Endothelial cell of umbilical vein (primary cell): ENCODE data around the gene CD19. TPM values are rescaled to one million over a fixed set of nuclear protein-coding genes. Genes with fewer than 3 reads are reported as not detected.

Experiments used
- BruUV-seq: library from RNA; stranded (reverse); fragments of 400-500 nt; replicated peaks from 2 replicates; lab custom pipeline; 2021; lab: Mats Ljungman, UMichigan
- CTCF ChIA-PET: fragments of 300-600, 350-600 bp; sonication (Branson Sonifier 250); formaldehyde crosslinking; loops from one replicate; lab custom pipeline; 2021; ENCODE audit warnings: antibody characterized with exemption, inconsistent platforms; lab: Charles Lee
- POLR2A ChIA-PET: fragments of 300-600, 350-600 bp; sonication (Branson Sonifier 250); formaldehyde crosslinking; loops from one replicate; lab custom pipeline; 2021; ENCODE audit warnings: antibody characterized with exemption, inconsistent platforms; lab: Charles Lee
- DNase-seq: peaks from one replicate; pipeline ENCODE4 v3.0.0-alpha.2; 2011; ENCODE audit warnings: low read depth, low spot score
- FAIRE-seq: peaks from 2 replicates; lab custom pipeline; 2011; peaks lifted over from hg19 to GRCh38; lab: Jason Lieb, UNC
- H2AFZ ChIP-seq: 2 replicates; pipeline ENCODE4 v1.6.0; 2012; ENCODE audit warnings: low read depth, low read length, control low read depth, inconsistent platforms
- H3K27ac ChIP-seq: 2 replicates; pipeline ENCODE4 v1.5.1; 2011; ENCODE audit warnings: low read depth, mild to moderate bottlenecking, control low read depth, low read length, moderate library complexity; ENCODE audit not compliant: insufficient read depth
- H3K27me3 ChIP-seq, 2 experiments: 2 replicates each; pipeline versions ENCODE4 v1.6.0 to v1.6.1; 2011; ENCODE audit warnings: low read length in 2 of 2, mixed read lengths in 1 of 2; ENCODE audit not compliant: control insufficient read depth in 2 of 2, insufficient read depth in 2 of 2
- H3K36me3 ChIP-seq, 2 experiments: 2 replicates in 1 of 2; 3 replicates in 1 of 2; pipeline ENCODE4 v1.5.1; 2011; ENCODE audit warnings: low read length in 2 of 2, mild to moderate bottlenecking in 1 of 2, moderate library complexity in 1 of 2; ENCODE audit not compliant: control insufficient read depth in 2 of 2, insufficient read depth in 2 of 2; ENCODE audit errors: extremely low read depth in 1 of 2
- H3K4me1 ChIP-seq: 3 replicates; pipeline ENCODE4 v1.5.1; 2011; ENCODE audit warnings: mild to moderate bottlenecking, low read length; ENCODE audit not compliant: control insufficient read depth, insufficient read depth; ENCODE audit errors: extremely low read depth
- H3K4me2 ChIP-seq: 2 replicates; pipeline ENCODE4 v1.6.1; 2011; ENCODE audit warnings: low read length, control low read depth, mixed read lengths; ENCODE audit not compliant: insufficient read depth
- H3K4me3 ChIP-seq, 3 experiments: fragments of 200-600 bp in 1 of 3; sonication (generic), shearing (Covaris generic) in 1 of 3; replicated peaks in 1 of 3; 2 replicates each; pipeline ENCODE4 v1.5.1; 2011 to 2016; ENCODE audit warnings: control low read depth in 3 of 3, low read length in 3 of 3, mild to moderate bottlenecking in 2 of 3, inconsistent platforms in 1 of 3, low read depth in 1 of 3, moderate library complexity in 1 of 3; ENCODE audit not compliant: insufficient read depth in 1 of 3
- H3K79me2 ChIP-seq: 2 replicates; pipeline ENCODE4 v1.6.0; 2012; ENCODE audit warnings: low read length, inconsistent platforms; ENCODE audit not compliant: control insufficient read depth, insufficient read depth
- H3K9ac ChIP-seq: replicated peaks from 2 replicates; pipeline ENCODE3; 2011; ENCODE audit warnings: low read length, control low read depth; ENCODE audit not compliant: insufficient read depth; ENCODE audit errors: extremely low read depth
- H3K9me1 ChIP-seq: replicated peaks from 3 replicates; pipeline ENCODE4 v1.6.0; 2011; ENCODE audit warnings: mild to moderate bottlenecking, low read length; ENCODE audit not compliant: control insufficient read depth, insufficient read depth; ENCODE audit errors: extremely low read depth
- H3K9me3 ChIP-seq: replicated peaks from 2 replicates; pipeline ENCODE4 v1.5.1; 2012; ENCODE audit warnings: low read length, inconsistent platforms; ENCODE audit not compliant: control insufficient read depth, insufficient read depth
- H4K20me1 ChIP-seq: replicated peaks from 2 replicates; pipeline ENCODE3; 2011; ENCODE audit warnings: mild to moderate bottlenecking, low read length; ENCODE audit not compliant: control insufficient read depth, insufficient read depth; ENCODE audit errors: extremely low read depth
- CTCF ChIP-seq, 2 donors: IDR thresholded peaks; 1 replicate in 1 of 2; 2 replicates in 1 of 2; pipeline ENCODE4 v1.5.1; 2011; ENCODE audit warnings: low read length in 2 of 2, mild to moderate bottlenecking in 2 of 2, moderate library complexity in 2 of 2, control low read depth in 1 of 2, inconsistent platforms in 1 of 2, low read depth in 1 of 2; ENCODE audit not compliant: insufficient read depth in 1 of 2; ENCODE audit errors: extremely low read depth in 1 of 2
- FOS ChIP-seq: IDR thresholded peaks from 2 replicates; pipeline ENCODE4 v1.6.1; 2011; ENCODE audit warnings: mild to moderate bottlenecking, low read length, moderate library complexity, borderline replicate concordance; ENCODE audit not compliant: insufficient read depth
- GATA2 ChIP-seq: IDR thresholded peaks from 2 replicates; pipeline ENCODE4 v1.7.0; 2011; ENCODE audit warnings: low read depth, mild to moderate bottlenecking, moderate library complexity, mixed read lengths, low read length; ENCODE audit not compliant: insufficient read length, insufficient read depth
- JUN ChIP-seq: IDR thresholded peaks from 2 replicates; pipeline ENCODE4 v1.6.1; 2011; ENCODE audit warnings: borderline replicate concordance, low read depth; ENCODE audit not compliant: insufficient read length, insufficient read depth
- MAX ChIP-seq: IDR thresholded peaks from 2 replicates; pipeline ENCODE4 v1.6.1; 2011; ENCODE audit not compliant: insufficient read depth, insufficient read length
- MYC ChIP-seq: IDR thresholded peaks from one replicate; pipeline ENCODE4 v1.6.1; 2011; ENCODE audit warnings: mild to moderate bottlenecking, low read depth, low read length
- POLR2A ChIP-seq: IDR thresholded peaks from 2 replicates; pipeline ENCODE4 v1.6.1; 2012; ENCODE audit warnings: low read depth, mild to moderate bottlenecking, control low read depth, low read length
- POLR2AphosphoS5 ChIP-seq: IDR thresholded peaks from 2 replicates; pipeline ENCODE4 v1.6.1; 2012; ENCODE audit warnings: low read depth, mild to moderate bottlenecking, control low read depth, low read length, moderate library complexity; ENCODE audit not compliant: insufficient read depth
- dilution Hi-C: fragments of 300-500 bp; cut with MboI; formaldehyde crosslinking; loops from one replicate; pipeline ENCODE4 v1.15.0; 2019; ENCODE audit warnings: low sequenced_read_pairs; ENCODE audit not compliant: extremely low pct_ligation_motif_present
- intact Hi-C: fragments of 100-400 bp; cut with micrococcal nuclease; formaldehyde crosslinking; loops from one replicate; pipeline ENCODE4 v1.10.0; 2022
- polyA plus RNA-seq, 4 experiments: library from polyadenylated mRNA; depleted of rRNA in 3 of 4; stranded (reverse) in 3 of 4; unstranded in 1 of 4; fragments of >200 nt; gene quantifications; 2 replicates each; pipeline versions ENCODE4 v1.2.1 to v1.2.3, GENCODE V29; 2011 to 2012; ENCODE audit warnings: missing spikeins in 1 of 4
- total RNA-seq: library from RNA; stranded (reverse); gene quantifications from 2 replicates; pipeline ENCODE4 v1.2.3, GENCODE V29; 2021

CD19 gene
- total and polyA plus RNA-seq, 2 donors (not counting 3 experiments of a cell fraction or from before 2014, with no cell fraction given), result 0.06 TPM; not detected in 1

- Histone ChIP-seq H3K79me2 (no peaks in the 10 kb centered on the region), H4K20me1 (no peaks in the 10 kb centered on the region), H3K4me1 (no peaks in the 10 kb centered on the region), H3K9me1 (no peaks in the 10 kb centered on the region), H2AFZ (no peak overlapping the region), H3K9me3 (no peaks in the 10 kb centered on the region), H3K27me3 (no peaks in the 10 kb centered on the region), H3K27ac (no peak overlapping the region), H3K4me2 (no peak overlapping the region), H3K9ac (no peak overlapping the region), H3K4me3 (no peak overlapping the region), H3K36me3 (peaks cover 3 to 27% of the 10 kb centered on the region in 2 experiments)
- ChIA-PET POLR2A (no interaction called here), CTCF (no interaction called here)
- DNase-seq (no peak), FAIRE-seq (no peak)
- dilution Hi-C loops, result no loop called here
- intact Hi-C loops, result no loop called here
- no TSS peak for BruUV-seq
- no peak for TF ChIP-seq POLR2A
- no peak for TF ChIP-seq MYC
- no peak for TF ChIP-seq POLR2AphosphoS5
Observed at GRCh38 chr16:28986046-28986445, 54.3 kb downstream of the CD19 start.

GRCh38 chr16:28986492-28986891 lies 54.7 kb downstream of the CD19 start:
- H3K27ac ChIP-seq, result no peak overlapping the region
- ChIA-PET POLR2A (no interaction called here), CTCF (interaction anchor here (1.3 kb wide), 1 partner anchor 13 kb away, joined by 5 read pairs; no protein-coding TSS in a partner anchor)
- no peak overlapping the region for H3K9ac ChIP-seq
- no peaks in the 10 kb centered on the region for H3K79me2 ChIP-seq
- DNase-seq, result no peak
- no peaks in the 10 kb centered on the region for H3K9me1 ChIP-seq
- FAIRE-seq, result no peak
- no peaks in the 10 kb centered on the region for H3K4me1 ChIP-seq
- H3K27me3 ChIP-seq, result no peaks in the 10 kb centered on the region
- H3K4me2 ChIP-seq, result no peak overlapping the region
- no peak overlapping the region for H3K4me3 ChIP-seq
- H2AFZ ChIP-seq, result no peak overlapping the region
- dilution Hi-C loops (no loop called here), intact Hi-C loops (no loop called here)
- H4K20me1 ChIP-seq, result no peaks in the 10 kb centered on the region
- peaks cover 3 to 23% of the 10 kb centered on the region in 2 experiments for H3K36me3 ChIP-seq
- no TSS peak for BruUV-seq
- no peak for TF ChIP-seq POLR2A
- no peak for TF ChIP-seq MAX
- no peak for TF ChIP-seq CTCF (IDR thresholded peaks at IDR 0.05; ENCODE audit: extremely low read depth in 1 of 2, insufficient read depth in 1 of 2, low read depth in 1 of 2, low read length in 2 of 2)
- no peak for TF ChIP-seq JUN
- no peak for TF ChIP-seq FOS
- no peak for TF ChIP-seq GATA2
- TF ChIP-seq MYC, result no peak
- no peaks in the 10 kb centered on the region for H3K9me3 ChIP-seq
